Muscle of leg (tissue), 11 donors: ENCODE measurements around the gene IGLON5. TPM values are rescaled to one million over a fixed set of nuclear protein-coding genes. Genes with fewer than 3 reads are reported as not detected.

ENCODE experiments used
- DNase-seq: peaks from one replicate; pipeline ENCODE4 v3.0.0; 2013
- H3K27ac ChIP-seq: one replicate; pipeline ENCODE4 v1.5.1; 2013; ENCODE audit warnings: mild to moderate bottlenecking, low read length, control low read depth
- H3K27me3 ChIP-seq: one replicate; pipeline ENCODE4 v1.6.1; 2013; ENCODE audit warnings: low read length; ENCODE audit not compliant: control insufficient read depth, insufficient read depth
- H3K36me3 ChIP-seq: one replicate; pipeline ENCODE4 v1.6.1; 2013; ENCODE audit warnings: low read length; ENCODE audit not compliant: control insufficient read depth, insufficient read depth
- H3K4me1 ChIP-seq: one replicate; pipeline ENCODE4 v1.6.1; 2013; ENCODE audit warnings: low read length; ENCODE audit not compliant: control insufficient read depth, insufficient read depth
- H3K4me3 ChIP-seq: one replicate; pipeline ENCODE4 v1.5.1; 2013; ENCODE audit warnings: low read length, control low read depth
- H3K9me3 ChIP-seq: replicated peaks from 2 replicates; pipeline ENCODE4 v1.6.1; 2013; ENCODE audit warnings: low read depth, low read length; ENCODE audit not compliant: control insufficient read depth
- WGBS: methylation state at CpG from one replicate; pipeline ENCODE4 v1.1.5; 2013; ENCODE audit warnings: missing lambda C conversion rate; ENCODE audit not compliant: insufficient coverage; 5-methylcytosine and 5-hydroxymethylcytosine counted together
- polyA plus RNA-seq, 8 donors: library from polyadenylated mRNA; unstranded; fragments of 120-200 nt; gene quantifications; one replicate each; pipeline versions ENCODE4 v1.2.1 to v1.2.3, GENCODE V29; 2013; ENCODE audit warnings: inconsistent platforms in 1 of 8, low replicate concordance in 1 of 8; ENCODE audit not compliant: insufficient read length in 8 of 8, insufficient read depth in 1 of 8
- total RNA-seq: library from RNA; stranded (reverse); fragments of 120-200 nt; gene quantifications from one replicate; pipeline ENCODE4 v1.2.4, GENCODE V29; 2013

Gene IGLON5
- total and polyA plus RNA-seq, 9 donors = 0.14 to 0.73 (median 0.21) TPM; not detected in 1

- Histone ChIP-seq H3K4me3 (no peak overlapping the region), H3K27me3 (peaks cover 46% of the 10 kb centered on the region), H3K27ac (no peak overlapping the region), H3K9me3 (no peaks in the 10 kb centered on the region), H3K4me1 (peaks cover 7% of the 10 kb centered on the region), H3K36me3 (no peaks in the 10 kb centered on the region)
- WGBS = 68% methylated on average over 26 of the region's 26 CpGs
- DNase-seq = no peak
These were observed 13.9 kb downstream of the IGLON5 start for GRCh38 chr19:51325161-51325976.

GRCh38 chr19:51326216-51327065, 15.0 kb downstream of the IGLON5 start:
- Histone ChIP-seq H3K4me3 (no peak overlapping the region), H3K36me3 (no peaks in the 10 kb centered on the region), H3K27me3 (peaks cover 46% of the 10 kb centered on the region), H3K27ac (no peak overlapping the region), H3K4me1 (peaks cover 7% of the 10 kb centered on the region), H3K9me3 (peaks cover 3% of the 10 kb centered on the region)
- 11% methylated on average over 23 of the region's 36 CpGs for WGBS
- DNase-seq = no peak

- Histone ChIP-seq H3K36me3 (no peaks in the 10 kb centered on the region), H3K4me3 (peak overlapping the region; percentile 5), H3K27me3 (peaks cover 46% of the 10 kb centered on the region), H3K27ac (no peak overlapping the region), H3K9me3 (peaks cover 3% of the 10 kb centered on the region), H3K4me1 (peaks cover 7% of the 10 kb centered on the region)
- peak; percentile 46 for DNase-seq
- WGBS = 4% methylated on average over 71 of the region's 75 CpGs
These were observed 15.9 kb downstream of the IGLON5 start for GRCh38 chr19:51327066-51328001.

- no peak overlapping the region for H3K4me3 ChIP-seq
- DNase-seq = no peak
- H3K27ac ChIP-seq = no peak overlapping the region
- peaks cover 3% of the 10 kb centered on the region for H3K9me3 ChIP-seq
- WGBS = 90% methylated on average over 5 of the region's 5 CpGs
- no peaks in the 10 kb centered on the region for H3K36me3 ChIP-seq
- peaks cover 7% of the 10 kb centered on the region for H3K4me1 ChIP-seq
- H3K27me3 ChIP-seq = peaks cover 40% of the 10 kb centered on the region
These were observed 18.0 kb downstream of the IGLON5 start for GRCh38 chr19:51329411-51329810.

- Histone ChIP-seq H3K27ac (no peak overlapping the region), H3K36me3 (no peaks in the 10 kb centered on the region), H3K4me1 (peaks cover 7% of the 10 kb centered on the region), H3K9me3 (peaks cover 3% of the 10 kb centered on the region), H3K4me3 (no peak overlapping the region), H3K27me3 (peaks cover 38% of the 10 kb centered on the region)
- WGBS = 100% methylated on average over 1 of the region's 4 CpGs
- DNase-seq = no peak
These were observed 18.9 kb downstream of the IGLON5 start for GRCh38 chr19:51330366-51330765.

GRCh38 chr19:51331193-51331592, 19.7 kb downstream of the IGLON5 start:
- Histone ChIP-seq H3K27ac (no peak overlapping the region), H3K27me3 (peaks cover 30% of the 10 kb centered on the region), H3K9me3 (peaks cover 3% of the 10 kb centered on the region), H3K4me3 (no peak overlapping the region), H3K36me3 (no peaks in the 10 kb centered on the region), H3K4me1 (peaks cover 7% of the 10 kb centered on the region)
- WGBS = no CpG with 5 or more reads among the region's 3 CpGs
- DNase-seq = no peak

GRCh38 chr19:51331716-51332115, 20.3 kb downstream of the IGLON5 start:
- no peak for DNase-seq
- Histone ChIP-seq H3K27ac (no peak overlapping the region), H3K4me3 (no peak overlapping the region), H3K9me3 (peaks cover 3% of the 10 kb centered on the region), H3K27me3 (peaks cover 26% of the 10 kb centered on the region), H3K4me1 (peaks cover 7% of the 10 kb centered on the region), H3K36me3 (no peaks in the 10 kb centered on the region)
- WGBS = 86% methylated on average over 6 of the region's 6 CpGs

GRCh38 chr19:51333836-51334460, 22.5 kb downstream of the IGLON5 start:
- no peak for DNase-seq
- H3K36me3 ChIP-seq = no peaks in the 10 kb centered on the region
- peaks cover 4% of the 10 kb centered on the region for H3K27me3 ChIP-seq
- H3K9me3 ChIP-seq = peaks cover 3% of the 10 kb centered on the region
- no peak overlapping the region for H3K4me3 ChIP-seq
- H3K27ac ChIP-seq = no peak overlapping the region
- 90% methylated on average over 8 of the region's 13 CpGs for WGBS
- H3K4me1 ChIP-seq = peaks cover 6% of the 10 kb centered on the region

GRCh38 chr19:51337141-51337860, 25.9 kb downstream of the IGLON5 start:
- Histone ChIP-seq H3K36me3 (no peaks in the 10 kb centered on the region), H3K27me3 (peaks cover 21% of the 10 kb centered on the region), H3K4me3 (no peak overlapping the region), H3K9me3 (no peaks in the 10 kb centered on the region), H3K4me1 (peaks cover 17% of the 10 kb centered on the region), H3K27ac (no peak overlapping the region)
- 93% methylated on average over 11 of the region's 13 CpGs for WGBS
- DNase-seq = no peak
